ENCODE measurements around the gene MRPL34.
A peak's percentile ranks its signal among the peaks of the same experiment; 100 is the strongest.

The MRPL34 gene

GRCh38 chr19:17329366-17330261, 23.9 kb downstream of the MRPL34 start:
- no peak for DNase-seq

GRCh38 chr19:17330262-17331044, 24.8 kb downstream of the MRPL34 start:
- DNase-seq = no peak

- no peak for DNase-seq
Measured at GRCh38 chr19:17331045-17331558, 25.4 kb downstream of the MRPL34 start.

GRCh38 chr19:17332360-17332676, 26.6 kb downstream of the MRPL34 start:
- DNase-seq = no peak

DNA sequence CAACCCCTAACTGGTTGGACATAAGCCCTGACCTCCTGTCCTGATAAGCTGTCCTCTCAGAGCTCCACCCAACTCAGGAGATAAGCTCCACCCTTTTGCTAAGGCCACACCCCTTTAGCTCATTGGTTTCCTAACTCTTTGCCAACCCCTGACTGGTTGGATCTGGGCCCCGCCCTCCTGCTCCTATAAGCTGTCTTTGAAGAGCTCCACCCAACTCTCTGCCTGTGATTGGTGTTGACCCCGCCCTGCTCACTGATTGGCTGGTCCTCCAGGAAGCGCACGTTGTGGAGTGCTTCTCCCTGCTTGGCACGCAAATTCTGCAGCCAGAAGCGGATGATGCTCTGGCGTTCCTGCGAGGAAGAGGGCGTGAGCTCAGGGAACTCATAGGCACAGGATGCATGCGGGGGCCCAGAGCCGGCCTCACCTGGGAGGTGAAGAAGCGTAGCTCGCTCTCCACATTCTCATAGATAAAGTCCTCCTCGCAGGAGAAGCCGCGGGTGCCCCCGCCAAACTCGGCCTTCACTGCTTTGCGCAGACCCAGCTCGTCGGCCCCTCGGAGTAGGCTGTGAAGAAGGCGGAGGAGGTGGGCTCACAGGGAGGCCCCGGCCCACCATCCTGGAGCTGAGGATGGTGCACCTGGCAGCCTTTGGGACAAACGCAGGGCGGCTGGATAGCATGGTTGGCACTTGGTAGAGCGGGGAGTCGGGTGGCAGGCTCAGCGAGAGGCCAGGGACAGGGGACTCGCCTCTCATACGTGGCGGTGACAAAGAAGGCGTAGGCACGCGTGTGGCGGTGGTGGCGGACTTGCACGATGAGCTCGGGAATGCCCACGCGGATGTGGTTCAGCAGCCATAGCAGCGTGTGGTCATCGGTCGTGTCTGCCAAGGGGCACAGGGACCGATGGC, 27.3 kb downstream of the MRPL34 start:
- DNase-seq = peak; percentile 89

DNA sequence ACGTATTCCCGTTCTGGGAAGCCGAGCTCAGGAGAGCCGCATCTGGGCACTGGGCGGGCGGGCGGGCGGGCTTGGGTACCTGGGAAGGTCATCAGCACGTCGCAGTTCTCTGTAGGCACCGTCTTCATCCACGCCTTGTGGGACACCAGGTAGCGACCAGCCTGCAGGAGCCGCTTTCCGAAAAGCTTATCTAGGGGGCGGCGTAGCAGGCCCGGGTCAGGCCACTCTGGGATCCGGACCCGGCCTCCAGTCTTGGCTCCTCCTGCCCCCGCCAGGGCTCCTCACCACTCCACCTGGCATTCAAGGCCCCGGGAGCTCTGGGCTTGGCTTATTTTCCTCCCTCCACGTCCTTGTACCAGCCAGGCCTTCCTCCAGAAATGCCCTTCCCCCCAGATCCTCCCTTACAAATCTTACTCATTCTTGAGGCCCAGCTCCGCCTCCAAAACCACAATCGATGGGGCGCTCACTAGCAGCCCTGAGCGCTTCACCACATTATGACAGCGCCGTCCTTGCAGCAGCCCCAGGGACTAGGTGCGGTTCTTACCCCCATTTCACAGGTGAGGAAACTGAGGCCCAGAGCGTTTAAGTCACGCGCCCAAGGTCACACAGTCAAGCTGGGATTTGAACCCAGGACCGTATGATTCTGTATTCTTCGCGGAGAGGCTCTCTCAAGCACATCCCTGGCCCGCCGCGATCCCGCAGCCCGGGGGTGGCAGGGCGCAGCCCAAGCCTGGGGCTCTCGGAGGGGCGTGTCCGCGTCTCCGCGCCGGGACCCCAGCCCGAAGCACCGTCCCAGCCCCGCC, 28.1 kb downstream of the MRPL34 start:
- DNase-seq = peak; percentile 94

DNA sequence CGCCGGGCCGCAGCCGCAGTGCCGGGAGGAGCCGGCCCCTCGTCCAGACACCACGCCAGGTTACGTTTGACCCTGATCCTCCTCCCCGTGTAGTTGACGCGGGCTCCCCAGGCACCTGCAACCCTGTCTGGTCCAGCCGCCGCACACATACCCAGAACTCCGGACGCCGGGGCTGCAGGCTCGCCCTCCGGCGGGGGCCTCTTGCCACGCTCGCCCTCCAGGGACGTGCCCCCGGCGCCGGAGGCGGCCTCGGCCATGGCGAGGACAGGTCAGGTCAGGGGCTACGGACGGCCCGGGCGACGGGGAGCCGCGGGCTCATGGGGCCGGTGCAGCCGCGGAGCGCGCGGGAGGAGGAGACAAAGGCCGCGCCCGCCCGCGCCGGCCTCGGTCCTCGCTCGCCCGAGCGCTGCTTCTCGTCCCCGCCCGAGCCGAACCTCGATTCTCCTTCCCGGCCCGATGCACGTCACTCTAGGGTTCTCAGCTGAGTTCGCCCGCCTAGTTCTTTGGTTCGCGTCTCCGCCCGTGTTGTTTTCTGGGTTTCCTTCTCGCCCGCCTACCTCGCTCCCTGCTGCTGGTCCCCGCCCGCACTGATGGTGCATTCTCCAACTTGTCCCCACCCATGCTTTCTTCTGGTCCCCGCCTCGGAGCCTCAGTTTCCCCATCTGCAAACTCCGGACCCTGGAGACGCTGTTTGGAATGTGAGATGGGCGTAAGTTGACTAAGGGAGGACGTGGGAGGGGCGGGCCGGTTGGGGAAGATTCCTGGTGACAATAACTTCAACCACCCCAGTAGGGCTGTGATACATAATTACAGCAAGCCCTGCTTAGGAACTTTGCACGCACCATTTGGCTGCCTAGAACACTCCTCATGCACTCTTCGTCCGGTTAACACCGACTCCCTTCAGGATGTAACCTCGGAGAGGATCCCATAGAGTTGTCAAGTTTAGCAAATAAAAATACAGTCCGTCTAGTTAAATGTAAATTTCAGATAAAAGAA, 29.0 kb downstream of the MRPL34 start, which contains the start of gene ANO8:
ANO8 (minus strand) TSS at position 442 of the 996 bp plus-strand sequence; CDS start at position 257, 185 bp downstream.
- DNase-seq = peak; percentile 97

- no peak for DNase-seq
Measured at GRCh38 chr19:17335575-17335974, 29.9 kb downstream of the MRPL34 start.

DNA sequence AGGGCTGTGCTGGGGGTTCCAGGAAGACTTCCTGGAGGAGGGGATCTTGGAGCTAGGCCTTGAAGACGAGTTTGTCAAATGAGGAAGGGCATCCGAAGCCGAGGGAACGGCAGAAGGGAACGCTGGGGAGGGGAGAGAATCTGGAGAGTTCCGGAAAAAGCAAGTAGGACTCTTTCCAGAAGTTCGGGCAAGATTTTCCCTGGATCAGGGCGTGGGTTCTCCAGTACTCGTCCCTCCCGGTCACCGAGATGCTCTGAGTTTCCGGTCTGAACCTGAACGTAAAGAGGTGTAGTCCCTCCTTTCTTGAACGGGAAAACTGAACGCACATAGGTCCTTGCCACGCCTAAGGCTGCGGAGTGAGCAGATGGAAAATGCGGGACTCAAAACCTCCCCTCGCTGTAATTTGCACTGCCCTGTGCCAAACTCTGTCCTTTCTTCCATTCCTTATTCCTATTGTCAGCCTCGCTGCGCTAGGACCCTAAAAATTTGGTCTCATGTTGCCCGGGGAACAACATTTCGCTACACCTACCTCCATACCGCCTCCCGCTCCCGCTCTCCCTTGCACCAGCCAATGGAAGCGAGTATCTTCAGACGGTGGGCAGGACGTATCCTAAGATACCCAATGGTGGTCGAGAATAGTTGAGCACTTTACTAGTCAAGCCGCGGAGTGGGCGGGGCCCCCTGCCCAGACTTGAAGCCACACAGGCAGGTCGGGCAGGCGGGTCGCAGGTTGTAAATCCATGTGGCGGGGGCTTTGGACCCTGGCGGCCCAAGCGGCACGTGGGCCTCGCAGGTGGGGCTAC, 31.4 kb downstream of the MRPL34 start, which contains the start of gene GTPBP3:
GTPBP3 (plus strand) TSS at position 682 of the 803 bp plus-strand sequence; CDS start at position 741, 59 bp downstream.
- peak; percentile 100 for DNase-seq

- peak; percentile 83 for DNase-seq
Measured at GRCh38 chr19:17337675-17338432, 32.2 kb downstream of the MRPL34 start.

DNA sequence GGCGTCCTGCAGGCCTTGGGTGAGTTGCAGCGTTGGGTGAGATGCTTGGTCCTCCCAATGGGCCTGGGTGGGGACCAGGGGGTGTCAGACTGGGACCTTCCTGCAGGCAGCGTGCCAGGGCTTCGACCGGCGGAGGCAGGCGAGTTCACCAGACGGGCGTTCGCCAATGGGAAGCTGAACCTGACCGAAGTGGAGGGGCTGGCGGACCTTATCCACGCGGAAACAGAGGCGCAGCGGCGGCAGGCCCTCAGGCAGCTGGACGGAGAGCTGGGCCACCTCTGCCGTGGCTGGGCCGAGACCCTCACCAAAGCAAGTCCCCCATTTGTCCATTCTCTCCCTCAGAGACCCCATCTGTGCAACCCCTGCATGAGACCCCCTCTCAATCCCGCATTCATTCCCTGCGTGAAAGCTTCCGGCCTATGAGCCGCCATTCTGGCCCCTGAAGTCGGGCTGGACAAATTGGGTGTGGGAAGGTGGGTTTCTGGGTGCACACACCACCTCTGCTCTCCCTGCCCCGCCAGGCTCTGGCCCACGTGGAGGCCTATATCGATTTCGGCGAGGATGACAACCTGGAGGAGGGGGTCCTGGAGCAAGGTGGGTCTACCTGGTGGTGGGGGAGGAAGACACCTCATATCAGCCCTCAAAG, 32.9 kb downstream of the MRPL34 start:
- DNase-seq = no peak

GRCh38 chr19:17339088-17339741, 33.5 kb downstream of the MRPL34 start:
- peak; percentile 57 for DNase-seq

GRCh38 chr19:17340302-17340870, 34.7 kb downstream of the MRPL34 start:
- peak; percentile 75 for DNase-seq

DNA sequence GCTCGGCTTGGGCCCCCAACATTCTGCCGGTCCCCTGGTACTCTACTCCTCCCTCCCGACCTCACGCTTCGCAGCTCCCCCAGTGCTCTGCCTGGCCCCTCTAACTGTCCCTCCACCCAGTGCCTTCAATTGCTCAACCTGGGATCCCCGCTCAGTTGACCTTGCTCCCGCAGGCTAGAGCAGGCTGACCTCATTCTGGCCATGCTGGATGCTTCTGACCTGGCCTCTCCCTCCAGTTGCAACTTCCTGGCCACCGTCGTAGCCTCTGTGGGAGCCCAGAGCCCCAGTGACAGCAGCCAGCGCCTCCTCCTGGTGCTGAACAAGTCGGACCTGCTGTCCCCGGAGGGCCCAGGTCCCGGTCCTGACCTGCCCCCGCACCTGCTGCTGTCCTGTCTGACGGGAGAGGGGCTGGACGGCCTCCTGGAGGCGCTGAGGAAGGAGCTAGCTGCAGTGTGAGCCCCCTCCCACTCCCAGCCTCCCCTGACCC, 35.2 kb downstream of the MRPL34 start:
- DNase-seq = no peak

GRCh38 chr19:17341386-17341785, 35.7 kb downstream of the MRPL34 start:
- DNase-seq = no peak

DNA sequence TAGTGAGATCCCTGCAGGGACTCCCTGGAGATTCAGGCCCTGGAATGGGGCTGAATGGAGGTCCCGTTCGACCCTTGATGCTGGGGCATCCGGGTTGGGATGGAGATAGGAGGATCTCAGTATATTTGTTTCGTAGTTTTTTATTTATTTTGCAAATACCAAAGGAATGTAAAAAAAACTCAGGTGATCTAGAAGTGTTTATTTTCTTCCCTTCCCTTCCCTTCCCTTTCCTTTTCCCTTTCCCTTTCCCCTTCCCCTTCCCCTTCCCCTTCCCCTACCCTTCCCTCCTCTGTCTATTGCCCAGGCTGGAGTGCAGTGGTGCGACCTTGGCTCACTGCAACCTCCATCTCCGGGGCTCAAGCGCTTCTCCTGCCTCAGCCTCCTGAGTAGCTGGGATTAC, 36.2 kb downstream of the MRPL34 start:
- DNase-seq = no peak

DNA sequence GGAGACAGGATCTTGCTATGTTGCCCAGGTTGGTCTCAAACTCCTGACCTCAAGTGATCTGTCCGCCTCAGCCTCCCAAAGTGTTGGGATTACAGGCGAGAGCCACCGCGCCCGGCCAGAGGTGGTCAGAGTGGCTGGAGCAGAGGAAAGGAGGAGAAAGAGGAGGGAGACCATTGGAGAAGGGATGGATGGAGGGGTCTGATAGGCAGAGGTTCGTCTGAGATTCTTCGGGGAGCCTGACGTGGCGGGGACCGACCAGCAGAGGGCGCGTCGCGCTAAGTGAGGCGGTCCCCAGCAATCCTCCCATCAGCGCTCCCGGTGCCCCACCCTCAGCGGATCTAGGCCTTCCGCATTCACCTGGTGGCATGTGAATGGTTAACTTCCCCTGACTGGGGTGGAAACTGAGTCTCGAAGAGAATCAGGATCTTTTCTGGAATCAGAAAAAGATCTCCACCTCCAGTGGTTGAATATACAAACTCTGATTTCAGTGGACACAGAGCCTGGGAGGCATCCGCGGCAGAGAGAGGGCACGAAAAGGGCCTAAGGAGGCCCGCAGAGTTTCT, 40.5 kb downstream of the MRPL34 start:
- peak; percentile 83 for DNase-seq
